ENCODE results near the gene MUC4.

- TF ChIP-seq CTCF (IDR thresholded peaks at IDR 0.05; ENCODE audit: low read length): no peak
- TF ChIP-seq EZH2 (IDR thresholded peaks at IDR 0.05; ENCODE audit: borderline replicate concordance, low read length): no peak
Measured at GRCh38 chr3:195746751-195747150, 65.0 kb downstream of the MUC4 start.

Measured in OCI-LY1 (cell line).